Measurements from ENCODE around the gene CLIC3.
A peak's percentile ranks its signal among the peaks of the same experiment; 100 is the strongest.

Gene CLIC3

DNA sequence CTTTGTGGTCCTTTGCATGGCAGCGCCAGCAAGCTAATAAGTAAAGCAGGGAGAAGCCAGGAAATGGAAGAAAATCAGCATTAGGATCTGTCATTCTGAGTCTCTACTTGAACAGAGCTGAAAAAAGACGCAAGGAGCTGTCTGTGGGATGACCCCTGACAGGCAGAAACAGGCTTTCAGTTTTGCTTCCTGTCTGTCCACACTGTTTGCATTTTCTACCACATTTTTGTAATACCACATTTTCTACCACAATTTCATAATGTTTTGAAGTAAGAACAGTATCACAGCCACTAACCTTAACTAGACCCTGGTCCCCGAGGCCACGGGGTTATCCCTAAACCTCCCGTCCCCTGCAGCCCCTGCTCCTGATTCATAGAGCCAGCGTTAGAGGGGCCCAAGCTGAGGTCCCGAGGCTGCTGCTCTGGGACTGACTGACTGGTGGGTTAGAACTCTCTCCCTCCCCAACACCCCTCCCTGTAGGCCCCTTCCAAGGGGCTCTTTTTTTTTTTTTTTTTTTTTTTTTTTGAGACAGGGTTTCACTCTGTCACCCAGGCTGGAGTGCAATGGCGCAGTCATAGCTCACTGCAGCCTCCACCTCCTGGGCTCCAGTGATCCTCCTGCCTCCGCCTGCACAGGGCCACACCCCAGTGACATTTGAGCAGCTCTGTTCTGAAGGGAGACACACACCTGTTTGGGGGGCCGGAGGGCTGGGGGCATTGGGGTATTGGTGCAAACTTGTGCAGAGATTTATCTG lies 4.0 kb upstream of the CLIC3 start:
- Histone ChIP-seq H3K36me3 (ENCODE audit: control insufficient read depth, insufficient read depth, low read length) (no peaks in the 10 kb centered on the region), H3K27ac (ENCODE audit: low read length) (no peak overlapping the region), H3K4me3 (ENCODE audit: low read length) (no peak overlapping the region), H3K27me3 (ENCODE audit: control insufficient read depth, insufficient read depth, low read length) (no peaks in the 10 kb centered on the region; the same call in 1 of the 2 replicates), H3K4me1 (ENCODE audit: control insufficient read depth, insufficient read depth, low read length) (peaks cover 11% of the 10 kb centered on the region), H3K9me3 (ENCODE audit: control insufficient read depth, insufficient read depth, low read length) (no peaks in the 10 kb centered on the region)
- no peak for DNase-seq (ENCODE audit: low read depth, low spot score)
- no CpG with 5 or more reads among the region's 10 CpGs for WGBS (ENCODE audit: insufficient coverage, insufficient read length)

DNA sequence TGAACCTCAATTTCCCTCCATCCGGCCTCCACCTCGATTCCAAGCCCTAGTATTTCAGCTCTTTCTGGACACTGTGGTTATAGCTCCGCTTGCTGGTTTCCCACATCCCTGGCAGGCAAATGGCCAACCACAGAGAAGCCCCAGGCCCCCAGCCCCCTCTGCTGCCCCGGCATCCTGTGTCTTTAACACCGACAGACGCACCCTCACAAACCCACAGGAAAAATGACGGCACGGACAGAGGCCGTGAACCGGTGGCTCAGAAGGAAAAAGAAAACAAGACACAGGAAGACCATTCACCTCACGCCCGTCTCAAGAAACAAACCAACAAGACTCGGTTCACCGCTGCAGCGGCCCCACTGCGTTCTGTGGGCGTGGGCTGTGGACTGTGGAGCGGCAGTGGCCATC lies 1.5 kb upstream of the CLIC3 start:
- H3K27ac ChIP-seq (ENCODE audit: low read length) = no peak overlapping the region
- no peak for DNase-seq (ENCODE audit: low read depth, low spot score)
- no peaks in the 10 kb centered on the region; the same call in 1 of the 2 replicates for H3K36me3 ChIP-seq (ENCODE audit: control insufficient read depth, insufficient read depth, low read length)
- H3K27me3 ChIP-seq (ENCODE audit: control insufficient read depth, insufficient read depth, low read length) = no peaks in the 10 kb centered on the region; the same call in 1 of the 2 replicates
- peaks cover 17% of the 10 kb centered on the region for H3K4me1 ChIP-seq (ENCODE audit: control insufficient read depth, insufficient read depth, low read length)
- WGBS (ENCODE audit: insufficient coverage, insufficient read length) = no CpG with 5 or more reads among the region's 18 CpGs
- no peak overlapping the region for H3K4me3 ChIP-seq (ENCODE audit: low read length)
- no peaks in the 10 kb centered on the region for H3K9me3 ChIP-seq (ENCODE audit: control insufficient read depth, insufficient read depth, low read length)

DNA sequence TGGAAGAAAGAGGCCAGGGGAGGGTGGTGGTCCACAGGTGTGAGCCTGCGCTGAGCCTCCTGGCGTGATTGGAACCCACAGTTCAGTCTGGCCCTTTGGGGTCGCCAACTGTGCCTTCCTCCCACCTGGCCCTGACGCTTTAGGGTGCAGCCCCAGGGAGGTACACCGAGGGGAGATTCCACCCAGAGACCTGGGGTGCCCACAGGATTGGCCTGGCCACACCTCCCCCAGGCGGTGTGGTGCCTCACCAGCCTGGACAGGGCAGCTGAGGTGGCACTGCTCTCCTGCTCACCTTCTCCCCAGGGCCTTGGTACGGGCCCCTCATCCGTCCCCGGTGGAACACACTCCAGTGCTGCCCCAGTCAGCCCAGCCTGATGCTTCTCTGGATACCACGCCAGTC lies 1.0 kb upstream of the CLIC3 start:
- WGBS (ENCODE audit: insufficient coverage, insufficient read length) = no CpG with 5 or more reads among the region's 10 CpGs
- H3K27ac ChIP-seq (ENCODE audit: low read length) = no peak overlapping the region
- no peak overlapping the region for H3K4me3 ChIP-seq (ENCODE audit: low read length)
- H3K36me3 ChIP-seq (ENCODE audit: control insufficient read depth, insufficient read depth, low read length) = no peaks in the 10 kb centered on the region; the same call in 1 of the 2 replicates
- no peaks in the 10 kb centered on the region for H3K9me3 ChIP-seq (ENCODE audit: control insufficient read depth, insufficient read depth, low read length)
- DNase-seq (ENCODE audit: low read depth, low spot score) = no peak
- H3K27me3 ChIP-seq (ENCODE audit: control insufficient read depth, insufficient read depth, low read length) = no peaks in the 10 kb centered on the region; the same call in 1 of the 2 replicates
- peaks cover 18% of the 10 kb centered on the region for H3K4me1 ChIP-seq (ENCODE audit: control insufficient read depth, insufficient read depth, low read length)

DNA sequence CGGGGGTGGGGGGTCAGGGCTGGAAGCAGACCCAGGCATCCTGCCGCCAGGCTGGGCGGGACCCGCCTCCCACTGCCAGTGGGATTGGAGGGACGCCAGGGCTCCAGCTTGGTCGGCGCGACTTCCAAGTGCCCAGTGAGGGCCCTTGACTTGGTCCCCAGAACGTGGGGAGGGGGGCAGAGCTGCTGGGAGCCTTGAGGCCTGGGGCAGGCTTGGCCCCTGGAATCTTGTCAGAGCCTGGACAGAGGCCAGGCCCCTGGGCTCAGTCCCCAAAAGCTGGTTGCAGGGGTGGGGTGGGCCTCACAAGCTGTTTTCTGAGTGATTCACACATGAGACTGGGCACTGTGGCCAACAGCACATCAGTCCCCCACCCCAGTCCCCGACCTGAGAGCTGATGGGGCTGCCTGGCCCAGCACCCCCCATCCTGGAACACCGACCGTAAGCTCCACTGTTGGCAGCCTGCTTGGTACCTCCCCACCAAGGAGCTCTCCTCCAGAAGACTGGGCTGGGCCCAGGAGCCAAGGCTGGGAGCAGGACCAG lies 526 bp downstream of the CLIC3 start:
- no peak overlapping the region for H3K4me3 ChIP-seq (ENCODE audit: low read length)
- no peak for DNase-seq (ENCODE audit: low read depth, low spot score)
- no peaks in the 10 kb centered on the region; the same call in 1 of the 2 replicates for H3K36me3 ChIP-seq (ENCODE audit: control insufficient read depth, insufficient read depth, low read length)
- H3K9me3 ChIP-seq (ENCODE audit: control insufficient read depth, insufficient read depth, low read length) = no peaks in the 10 kb centered on the region
- no peaks in the 10 kb centered on the region; the same call in 1 of the 2 replicates for H3K27me3 ChIP-seq (ENCODE audit: control insufficient read depth, insufficient read depth, low read length)
- no CpG with 5 or more reads among the region's 12 CpGs for WGBS (ENCODE audit: insufficient coverage, insufficient read length)
- no peak overlapping the region for H3K27ac ChIP-seq (ENCODE audit: low read length)
- peaks cover 18% of the 10 kb centered on the region for H3K4me1 ChIP-seq (ENCODE audit: control insufficient read depth, insufficient read depth, low read length)

DNA sequence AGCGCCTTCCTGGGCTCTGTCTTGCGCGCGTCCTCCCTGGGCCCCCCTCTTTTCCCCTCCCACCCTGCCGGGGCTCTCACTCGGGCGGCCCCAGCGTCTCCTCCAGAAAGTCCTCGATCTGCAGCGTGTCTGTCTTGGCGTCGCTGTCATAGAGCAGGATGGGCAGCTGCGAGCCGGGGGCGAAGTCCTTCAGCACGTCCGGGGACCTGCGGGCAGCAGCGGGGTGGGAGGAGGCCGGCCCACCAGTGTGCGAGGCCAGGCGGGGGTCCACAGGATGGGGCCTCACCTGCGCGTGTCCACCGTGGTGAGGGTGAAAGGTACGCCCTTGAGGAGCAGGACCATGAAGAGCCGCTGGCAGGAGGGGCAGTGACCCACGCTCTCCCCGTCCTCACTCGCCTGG lies 1.0 kb downstream of the CLIC3 start:
- peaks cover 18% of the 10 kb centered on the region for H3K4me1 ChIP-seq (ENCODE audit: control insufficient read depth, insufficient read depth, low read length)
- no peak overlapping the region for H3K27ac ChIP-seq (ENCODE audit: low read length)
- no peak for DNase-seq (ENCODE audit: low read depth, low spot score)
- no peaks in the 10 kb centered on the region; the same call in 1 of the 2 replicates for H3K27me3 ChIP-seq (ENCODE audit: control insufficient read depth, insufficient read depth, low read length)
- no peak overlapping the region for H3K4me3 ChIP-seq (ENCODE audit: low read length)
- H3K9me3 ChIP-seq (ENCODE audit: control insufficient read depth, insufficient read depth, low read length) = no peaks in the 10 kb centered on the region
- no peaks in the 10 kb centered on the region; the same call in 1 of the 2 replicates for H3K36me3 ChIP-seq (ENCODE audit: control insufficient read depth, insufficient read depth, low read length)
- no CpG with 5 or more reads among the region's 30 CpGs for WGBS (ENCODE audit: insufficient coverage, insufficient read length)

DNA sequence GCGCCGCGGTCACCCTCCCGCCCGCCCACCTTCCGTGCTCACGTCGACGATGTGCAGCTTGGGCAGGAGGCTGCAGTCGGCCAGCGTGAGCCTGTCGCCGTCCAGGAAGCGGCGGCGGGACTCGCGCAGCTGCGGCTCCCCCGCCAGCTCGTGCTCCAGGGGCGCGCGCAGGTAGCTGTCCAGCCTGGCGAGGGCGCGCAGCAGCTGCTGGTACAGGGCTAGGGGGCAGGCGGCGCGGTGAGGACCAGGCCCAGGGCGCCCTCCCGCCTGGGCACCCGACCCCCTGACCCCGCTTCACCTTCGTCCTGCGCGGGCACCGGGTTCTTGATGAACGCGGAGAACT lies 1.5 kb downstream of the CLIC3 start:
- H3K4me1 ChIP-seq (ENCODE audit: control insufficient read depth, insufficient read depth, low read length) = peaks cover 18% of the 10 kb centered on the region
- H3K27me3 ChIP-seq (ENCODE audit: control insufficient read depth, insufficient read depth, low read length) = no peaks in the 10 kb centered on the region; the same call in 1 of the 2 replicates
- no peaks in the 10 kb centered on the region; the same call in 1 of the 2 replicates for H3K36me3 ChIP-seq (ENCODE audit: control insufficient read depth, insufficient read depth, low read length)
- WGBS (ENCODE audit: insufficient coverage, insufficient read length) = no CpG with 5 or more reads among the region's 40 CpGs
- H3K4me3 ChIP-seq (ENCODE audit: low read length) = peak overlapping the region; percentile 31
- DNase-seq (ENCODE audit: low read depth, low spot score) = no peak
- H3K27ac ChIP-seq (ENCODE audit: low read length) = no peak overlapping the region
- H3K9me3 ChIP-seq (ENCODE audit: control insufficient read depth, insufficient read depth, low read length) = no peaks in the 10 kb centered on the region

DNA sequence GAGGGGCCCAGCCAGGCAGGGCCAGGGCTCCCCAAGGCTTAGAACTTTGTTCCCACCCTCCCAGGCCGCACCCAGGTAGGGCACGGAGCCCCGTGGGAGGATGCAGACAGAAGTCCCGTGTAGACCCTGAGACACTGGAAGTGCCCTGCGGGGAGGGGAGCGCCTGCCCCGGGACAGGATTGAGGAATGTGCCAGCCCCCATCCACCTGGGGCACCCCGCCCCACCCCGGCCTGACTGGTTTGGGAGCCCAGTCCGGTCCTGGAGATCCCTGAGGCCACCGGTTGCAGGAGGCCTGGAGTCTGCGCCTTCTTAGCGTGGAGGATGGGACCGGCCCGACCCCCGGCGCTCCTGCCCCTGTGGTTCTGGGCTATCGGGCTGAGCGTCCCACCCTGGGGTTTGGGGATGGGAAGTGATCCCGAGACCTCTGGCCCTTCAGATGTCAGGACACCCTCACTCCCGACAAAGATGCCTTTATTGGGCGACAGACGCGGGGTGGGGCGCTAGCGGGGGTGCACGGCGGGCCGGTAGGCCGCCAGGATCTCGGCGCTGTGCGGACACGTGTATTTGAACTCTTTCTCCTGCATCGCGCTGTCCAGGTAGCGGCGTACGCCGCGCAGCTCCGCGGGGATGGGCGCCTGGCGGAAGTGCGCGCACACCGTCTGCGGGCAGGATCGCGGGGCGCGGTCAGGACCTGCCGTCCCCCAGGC lies 2.0 kb downstream of the CLIC3 start:
- H3K4me1 ChIP-seq (ENCODE audit: control insufficient read depth, insufficient read depth, low read length) = peaks cover 18% of the 10 kb centered on the region
- no peaks in the 10 kb centered on the region for H3K9me3 ChIP-seq (ENCODE audit: control insufficient read depth, insufficient read depth, low read length)
- H3K36me3 ChIP-seq (ENCODE audit: control insufficient read depth, insufficient read depth, low read length) = no peaks in the 10 kb centered on the region; the same call in 1 of the 2 replicates
- no peak for DNase-seq (ENCODE audit: low read depth, low spot score)
- no peaks in the 10 kb centered on the region; the same call in 1 of the 2 replicates for H3K27me3 ChIP-seq (ENCODE audit: control insufficient read depth, insufficient read depth, low read length)
- no CpG with 5 or more reads among the region's 54 CpGs for WGBS (ENCODE audit: insufficient coverage, insufficient read length)
- H3K4me3 ChIP-seq (ENCODE audit: low read length) = peak overlapping the region; percentile 31; the same call in 1 of the 2 replicates
- no peak overlapping the region for H3K27ac ChIP-seq (ENCODE audit: low read length)

DNA sequence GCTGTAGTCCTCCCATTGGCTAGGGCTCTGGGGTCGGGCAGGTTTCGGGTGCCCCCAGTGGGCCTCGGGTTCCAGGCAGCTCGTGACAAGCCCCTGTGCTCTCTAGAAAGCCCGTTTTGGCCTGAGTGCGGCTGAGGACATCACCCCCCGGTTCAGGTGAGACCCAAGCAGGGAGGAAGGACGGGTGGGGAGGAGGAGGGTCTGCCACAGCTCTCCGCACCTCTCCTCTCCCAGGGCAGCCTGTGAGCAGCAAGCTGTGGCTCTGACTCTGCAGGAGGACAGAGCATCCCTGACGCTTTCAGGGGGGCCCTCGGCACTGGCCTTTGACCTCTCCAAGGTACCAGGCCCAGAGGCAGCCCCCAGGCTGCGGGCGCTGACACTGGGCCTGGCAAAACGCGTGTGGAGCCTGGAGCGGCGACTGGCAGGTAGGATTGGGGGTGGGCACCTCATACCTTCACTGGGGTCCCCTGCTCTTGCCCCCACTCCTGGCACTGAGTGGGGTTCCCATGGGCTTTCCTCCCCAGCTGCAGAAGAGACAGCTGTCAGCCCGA lies 3.5 kb downstream of the CLIC3 start:
- no peak for DNase-seq (ENCODE audit: low read depth, low spot score)
- no peak overlapping the region for H3K27ac ChIP-seq (ENCODE audit: low read length)
- peak overlapping the region; percentile 75; the same call in 1 of the 2 replicates for H3K4me3 ChIP-seq (ENCODE audit: low read length)
- H3K27me3 ChIP-seq (ENCODE audit: control insufficient read depth, insufficient read depth, low read length) = no peaks in the 10 kb centered on the region; the same call in 1 of the 2 replicates
- whole genome bisulfite sequencing (ENCODE audit: insufficient coverage, insufficient read length) = no CpG with 5 or more reads among the region's 18 CpGs
- no peaks in the 10 kb centered on the region for H3K9me3 ChIP-seq (ENCODE audit: control insufficient read depth, insufficient read depth, low read length)
- no peaks in the 10 kb centered on the region; the same call in 1 of the 2 replicates for H3K36me3 ChIP-seq (ENCODE audit: control insufficient read depth, insufficient read depth, low read length)
- peaks cover 18% of the 10 kb centered on the region for H3K4me1 ChIP-seq (ENCODE audit: control insufficient read depth, insufficient read depth, low read length)

DNA sequence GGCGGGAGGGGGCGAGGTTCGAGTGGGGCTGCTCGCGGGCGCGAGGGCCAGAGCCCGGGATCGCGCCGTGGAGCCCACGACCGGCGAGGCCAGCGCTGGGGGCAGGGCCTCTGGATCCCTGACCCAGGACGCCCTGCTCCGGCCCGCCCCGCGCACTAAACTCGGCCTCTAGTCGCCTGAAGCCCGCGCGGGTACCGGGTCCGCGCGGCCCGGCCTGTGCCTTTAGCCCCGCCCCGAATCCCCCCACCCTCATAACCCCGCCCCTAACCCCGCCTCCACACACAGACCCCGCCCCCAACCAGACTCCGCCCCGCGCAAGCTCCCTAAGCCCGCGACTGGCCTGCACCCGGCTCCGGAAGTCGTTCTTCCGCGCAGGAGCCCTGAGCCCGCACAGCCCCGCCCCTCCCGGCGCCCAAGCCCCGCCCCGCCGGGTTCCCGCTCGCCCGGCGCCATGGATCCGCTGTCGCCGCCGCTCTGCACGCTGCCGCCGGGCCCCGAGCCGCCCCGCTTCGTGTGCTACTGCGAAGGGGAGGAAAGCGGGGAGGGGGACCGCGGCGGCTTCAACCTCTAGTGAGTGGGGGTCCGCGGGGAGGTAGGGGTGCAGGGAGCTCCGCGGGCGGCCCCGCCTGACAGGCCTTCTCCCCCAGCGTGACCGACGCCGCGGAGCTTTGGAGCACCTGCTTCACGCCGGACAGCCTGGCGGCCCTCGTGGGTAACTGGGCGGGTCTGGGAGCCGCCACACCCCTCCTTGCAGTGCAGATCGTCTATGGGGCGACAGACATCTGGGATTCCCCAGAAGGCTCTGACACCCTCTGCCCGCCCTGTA lies 4.2 kb downstream of the CLIC3 start, which contains the start of gene PAXX:
TSS of gene PAXX (plus strand) at position 430 of the 826 bp plus-strand sequence. CDS start at position 452, 22 bp downstream.
- H3K27ac ChIP-seq (ENCODE audit: low read length) = no peak within 1 kb of the TSS
- H3K9me3 ChIP-seq (ENCODE audit: control insufficient read depth, insufficient read depth, low read length) = no peaks in the 10 kb centered on the region
- WGBS (ENCODE audit: insufficient coverage, insufficient read length) = no CpG with 5 or more reads among the region's 92 CpGs
- H3K27me3 ChIP-seq (ENCODE audit: control insufficient read depth, insufficient read depth, low read length) = no peaks in the 10 kb centered on the region; the same call in 1 of the 2 replicates
- no peak for DNase-seq (ENCODE audit: low read depth, low spot score)
- peaks cover 15% of the 10 kb centered on the region for H3K4me1 ChIP-seq (ENCODE audit: control insufficient read depth, insufficient read depth, low read length)
- H3K36me3 ChIP-seq (ENCODE audit: control insufficient read depth, insufficient read depth, low read length) = no peaks in the 10 kb centered on the region; the same call in 1 of the 2 replicates
- H3K4me3 ChIP-seq (ENCODE audit: low read length) = peak within 1 kb of the TSS; percentile 75

All from iPS DF 6.9 (cell line).